Progenitor cell of endocrine pancreas (in vitro differentiated cells): ENCODE results near the gene WAC. TPM values are rescaled to one million over a fixed set of nuclear protein-coding genes. Genes with fewer than 3 reads are reported as not detected.
"Not testable (repeated sequence)": the region's sequence is repeated elsewhere in the genome, so short reads cannot be mapped to it uniquely, and the experiment has no call there.

Experiments used
- DNase-seq: peaks from one replicate; pipeline ENCODE4 v3.0.0; 2021; ENCODE audit warnings: low spot score; ENCODE audit not compliant: unreplicated experiment
- H3K27ac Mint-ChIP-seq: 2 replicates; pipeline ENCODE4 v1.8.0; 2021; ENCODE audit warnings: mild to moderate bottlenecking, moderate library complexity, mixed read lengths
- H3K27me3 Mint-ChIP-seq: 2 replicates; pipeline ENCODE4 v1.8.0; 2021; ENCODE audit warnings: mixed read lengths
- H3K36me3 Mint-ChIP-seq: 2 replicates; pipeline ENCODE4 v1.8.0; 2022; ENCODE audit warnings: mixed read lengths; ENCODE audit not compliant: insufficient read depth
- H3K4me1 Mint-ChIP-seq: 2 replicates; pipeline ENCODE4 v1.8.0; 2021; ENCODE audit warnings: low read depth, mixed read lengths
- H3K4me3 Mint-ChIP-seq: 2 replicates; pipeline ENCODE4 v1.8.0; 2021; ENCODE audit warnings: low read depth, mild to moderate bottlenecking, moderate library complexity, mixed read lengths
- H3K9me3 Mint-ChIP-seq: 2 replicates; pipeline ENCODE4 v1.8.0; 2021; ENCODE audit warnings: low read depth, mixed read lengths
- CTCF ChIP-seq: fragments of 200-600 bp; sonication (generic); IDR thresholded peaks from one replicate; pipeline ENCODE4 v1.5.0; 2021; ENCODE audit warnings: antibody characterized with exemption, mild to moderate bottlenecking; ENCODE audit not compliant: unreplicated experiment
- long read RNA-seq: library from polyadenylated mRNA; unstranded; transcript quantifications from one replicate; pipeline ENCODE4 v2.0.0, GENCODE V29; 2020
- total RNA-seq: library from RNA; stranded (reverse); gene quantifications from 2 replicates; pipeline ENCODE4 v1.2.1, GENCODE V29; 2021

WAC gene
- 133 and 140 TPM in 2 replicates for total RNA-seq
- long read RNA-seq, full-length matches to known transcripts = 8 of 72 reads
- long read RNA-seq, partial matches to known transcripts = 21 of 72 reads
- long read RNA-seq, other reads (novel, unspliced or antisense) = 43 of 72 reads

- peak; percentile 16 for TF ChIP-seq CTCF
- H3K36me3 Mint-ChIP-seq = peaks cover 14% of the 10 kb centered on the region
- peak; percentile 97 for DNase-seq
- H3K9me3 Mint-ChIP-seq = no peaks in the 10 kb centered on the region
- H3K4me3 Mint-ChIP-seq = peak within 1 kb of the TSS; percentile 98
- H3K27ac Mint-ChIP-seq = peak within 1 kb of the TSS; percentile 100
- peaks cover 33% of the 10 kb centered on the region for H3K4me1 Mint-ChIP-seq
- no peaks in the 10 kb centered on the region for H3K27me3 Mint-ChIP-seq
These were observed at the start of gene WAC for GRCh38 chr10:28532337-28533185. TSS of gene WAC (plus strand) at chr10:28533118. CDS start at chr10:28533580, 462 bp downstream.

- peaks cover 4% of the 10 kb centered on the region for H3K9me3 Mint-ChIP-seq
- H3K4me3 Mint-ChIP-seq = no peak overlapping the region
- no peak overlapping the region for H3K27ac Mint-ChIP-seq
- H3K27me3 Mint-ChIP-seq = no peaks in the 10 kb centered on the region
- H3K36me3 Mint-ChIP-seq = peaks cover 2% of the 10 kb centered on the region
- TF ChIP-seq CTCF = no peak
- peaks cover 1% of the 10 kb centered on the region for H3K4me1 Mint-ChIP-seq
- DNase-seq = no peak
These were observed 43.7 kb upstream of the WAC start for GRCh38 chr10:28489206-28489605.

- H3K4me3 Mint-ChIP-seq, H3K36me3 Mint-ChIP-seq, H3K4me1 Mint-ChIP-seq, H3K27ac Mint-ChIP-seq, DNase-seq, H3K9me3 Mint-ChIP-seq, H3K27me3 Mint-ChIP-seq: not testable (repeated sequence)
These were observed 42.6 kb upstream of the WAC start for GRCh38 chr10:28490256-28490865.

GRCh38 chr10:28492116-28492920 lies 40.6 kb upstream of the WAC start:
- no peak overlapping the region for H3K27ac Mint-ChIP-seq
- peaks cover 4% of the 10 kb centered on the region for H3K9me3 Mint-ChIP-seq
- no peaks in the 10 kb centered on the region for H3K27me3 Mint-ChIP-seq
- no peak for TF ChIP-seq CTCF
- no peak overlapping the region for H3K4me3 Mint-ChIP-seq
- H3K36me3 Mint-ChIP-seq = peaks cover 3% of the 10 kb centered on the region
- peaks cover 6% of the 10 kb centered on the region for H3K4me1 Mint-ChIP-seq
- no peak for DNase-seq

GRCh38 chr10:28494420-28494819 lies 38.5 kb upstream of the WAC start:
- Mint-ChIP-seq H3K27me3 (no peaks in the 10 kb centered on the region), H3K4me1 (peaks cover 16% of the 10 kb centered on the region), H3K4me3 (no peak overlapping the region), H3K27ac (peak overlapping the region; percentile 62), H3K36me3 (peaks cover 2% of the 10 kb centered on the region), H3K9me3 (no peaks in the 10 kb centered on the region)
- no peak for DNase-seq
- TF ChIP-seq CTCF = no peak
